NCI-H187 (cell line): ENCODE data around the gene BTBD1.

ENCODE experiments used
- DNase-seq, 2 experiments: peaks; one replicate each; lab custom pipeline; 2025; lab: John Stamatoyannopoulos, UW

BTBD1 gene

DNA sequence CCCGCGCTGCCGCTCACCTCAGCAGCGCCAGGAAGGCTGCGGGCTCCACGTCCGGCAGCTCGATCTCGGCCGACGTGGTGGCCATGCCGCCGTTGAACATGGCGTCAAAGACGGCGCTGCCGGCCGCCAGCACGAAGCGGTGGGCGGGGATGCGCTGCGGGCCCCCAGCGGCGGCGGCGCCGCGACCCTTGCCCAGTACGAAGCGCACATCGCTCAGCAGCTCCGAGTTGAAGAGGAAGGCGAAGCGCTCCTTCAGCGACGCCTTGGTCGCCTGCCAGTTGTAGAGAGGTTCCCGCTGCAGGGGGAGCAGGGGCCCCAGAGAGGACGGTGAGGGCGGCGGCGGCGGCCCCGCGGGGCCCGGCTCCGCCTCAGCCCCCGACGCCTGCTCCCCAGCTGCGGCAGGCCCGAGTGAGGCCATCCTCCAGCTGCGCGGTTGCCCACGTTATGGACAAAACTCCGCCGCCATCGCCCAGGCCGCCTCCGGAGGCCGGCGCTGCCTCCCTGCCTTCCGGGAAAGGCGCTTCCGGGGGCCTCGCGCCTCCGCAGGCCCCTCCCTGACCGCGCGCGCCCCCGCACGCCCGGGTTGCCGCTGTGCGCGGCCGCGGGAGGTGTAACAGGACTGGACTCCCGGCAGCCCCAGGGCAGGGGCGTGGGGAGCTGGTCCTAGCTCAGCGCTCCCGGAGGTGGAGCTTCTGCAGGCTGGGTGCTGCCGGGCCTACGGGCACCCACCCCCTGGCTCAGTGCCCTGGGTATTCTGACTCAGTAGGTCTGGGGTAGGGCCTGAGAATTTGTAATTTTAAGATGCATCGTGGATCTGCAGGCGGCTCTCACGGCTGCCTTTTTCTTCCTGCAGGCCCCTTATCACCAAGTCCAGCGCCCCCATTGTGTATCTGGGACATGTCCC lies at the start of gene BTBD1:
BTBD1 (minus strand) TSS at position 519 of the 904 bp plus-strand sequence; CDS start at position 418, 101 bp downstream.
- peak; percentile 30 to 72 for DNase-seq

DNA sequence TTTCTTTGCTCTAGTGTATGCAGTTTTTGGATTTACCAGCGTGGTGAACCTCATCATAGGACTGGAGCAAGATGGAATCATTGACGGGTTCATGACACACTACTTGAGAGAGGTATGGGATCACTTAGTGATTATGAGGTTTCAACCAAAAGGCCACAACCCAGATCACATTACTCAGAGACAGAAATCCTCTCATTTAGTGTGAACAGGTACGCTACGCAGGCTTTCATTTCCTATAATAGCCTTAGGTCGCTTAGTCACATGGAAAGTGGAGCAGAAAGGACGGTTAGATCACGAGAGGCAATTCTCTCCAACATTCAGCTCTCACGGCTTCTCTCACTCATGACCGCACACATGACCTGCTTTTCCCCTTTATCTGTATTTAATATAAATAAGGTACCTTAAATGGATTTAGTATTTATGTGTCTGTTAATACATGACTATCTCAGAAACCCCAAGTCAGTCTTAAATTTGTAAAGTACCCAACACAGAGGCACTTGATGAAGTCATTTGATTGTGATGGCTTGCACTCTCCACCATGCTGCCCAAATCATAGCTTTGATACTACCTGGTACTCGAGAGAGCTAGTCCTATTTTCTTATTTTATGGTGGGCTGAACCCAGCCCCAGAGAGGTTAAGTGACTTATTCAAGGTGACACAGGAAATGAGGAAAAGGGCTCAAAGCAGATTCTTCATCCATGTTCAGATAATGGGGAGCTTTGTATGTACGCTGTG lies 48.9 kb upstream of the BTBD1 start:
- no peak for DNase-seq

DNA sequence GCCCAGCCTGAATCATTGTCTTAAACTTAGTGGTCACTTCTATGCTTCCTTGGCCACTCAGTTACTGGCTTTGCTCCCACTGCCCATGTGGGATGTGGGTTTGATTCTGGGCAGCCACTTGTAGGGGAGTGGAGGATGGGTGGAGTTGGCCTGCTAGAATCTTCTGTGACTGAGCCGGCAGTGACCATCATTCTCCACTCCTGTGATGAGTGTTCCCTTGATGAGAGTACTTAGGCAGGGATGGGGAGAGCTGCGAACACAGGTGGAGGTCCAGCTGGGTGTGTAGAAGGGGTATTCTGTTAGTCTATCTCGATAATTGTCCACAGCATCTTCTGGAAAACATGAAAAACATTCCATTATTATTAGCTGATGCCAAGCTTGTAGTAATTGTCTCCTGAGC lies 48.4 kb upstream of the BTBD1 start:
- DNase-seq: no peak

DNA sequence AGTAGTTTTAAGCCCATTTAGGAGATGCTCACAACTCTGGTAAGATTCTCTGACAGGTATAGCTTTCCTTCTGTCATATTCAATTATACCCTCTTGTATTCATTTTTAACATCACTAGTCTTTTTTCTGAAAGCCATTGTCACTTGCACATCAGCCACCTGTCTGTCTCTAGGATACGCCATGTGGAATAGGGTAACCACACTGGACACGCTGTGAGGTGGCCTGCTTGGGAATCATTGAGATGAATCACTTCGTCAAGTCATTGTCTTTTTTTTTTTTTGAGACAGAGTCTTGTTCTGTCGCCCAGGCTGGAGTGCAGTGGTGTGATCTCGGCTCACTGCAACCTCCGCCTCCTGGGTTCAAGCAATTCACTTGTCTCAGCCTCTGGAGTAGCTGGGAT lies 47.8 kb upstream of the BTBD1 start:
- DNase-seq: no peak

DNA sequence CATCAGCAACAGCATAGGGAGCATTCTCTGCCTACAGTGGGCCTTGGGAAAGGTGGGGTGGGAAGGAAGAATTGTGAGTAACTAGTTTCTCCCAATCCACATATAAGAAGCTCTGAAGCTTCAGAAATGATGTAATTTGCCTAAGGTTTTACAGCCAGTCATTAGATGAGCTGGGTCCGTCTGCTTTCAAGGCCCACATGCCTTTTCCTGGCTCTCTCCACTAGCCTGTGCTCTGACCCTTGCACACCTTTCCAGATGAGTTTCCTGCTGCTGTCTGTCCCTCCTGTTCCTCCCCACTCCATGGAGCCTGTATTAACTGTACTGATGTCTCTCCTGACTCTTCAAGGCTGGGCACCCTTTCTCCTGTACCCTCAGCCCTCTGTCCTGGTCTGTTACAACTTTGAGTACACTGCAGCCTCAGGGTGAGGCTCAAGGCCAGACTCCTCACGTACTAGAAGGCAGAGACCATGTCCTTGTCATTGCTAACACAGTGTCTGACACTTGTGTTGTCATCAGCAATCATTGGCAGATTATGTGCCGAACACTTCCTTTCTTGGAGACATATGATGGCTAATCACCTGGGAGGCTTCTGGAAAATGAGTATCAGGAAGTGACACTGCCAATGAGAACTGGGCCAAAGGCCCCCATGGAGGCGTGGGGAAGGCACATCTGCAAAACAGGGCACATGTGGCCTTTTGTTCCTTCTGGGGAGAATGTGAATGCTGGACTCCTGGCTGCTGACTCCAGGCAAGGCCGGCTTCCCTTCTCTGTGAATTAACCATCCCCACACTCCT lies 47.0 kb upstream of the BTBD1 start:
- DNase-seq: no peak

DNA sequence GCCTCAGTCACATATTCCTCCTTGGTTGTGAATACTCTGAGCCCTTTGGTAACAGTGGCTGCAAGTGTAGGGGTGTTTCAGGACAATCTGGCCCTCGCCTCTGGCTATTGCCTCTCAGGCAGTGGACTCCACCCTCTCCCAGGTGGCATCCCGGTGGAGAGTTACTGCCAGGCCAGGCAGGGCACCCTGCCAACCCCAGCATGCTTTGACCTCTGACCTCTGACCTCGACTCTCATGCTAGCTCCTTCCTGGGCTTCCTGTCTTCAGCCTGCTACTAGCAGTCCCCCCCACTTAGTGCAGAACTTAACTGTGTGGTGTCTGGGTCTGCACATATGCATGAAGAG lies 45.9 kb upstream of the BTBD1 start:
- no peak for DNase-seq

DNA sequence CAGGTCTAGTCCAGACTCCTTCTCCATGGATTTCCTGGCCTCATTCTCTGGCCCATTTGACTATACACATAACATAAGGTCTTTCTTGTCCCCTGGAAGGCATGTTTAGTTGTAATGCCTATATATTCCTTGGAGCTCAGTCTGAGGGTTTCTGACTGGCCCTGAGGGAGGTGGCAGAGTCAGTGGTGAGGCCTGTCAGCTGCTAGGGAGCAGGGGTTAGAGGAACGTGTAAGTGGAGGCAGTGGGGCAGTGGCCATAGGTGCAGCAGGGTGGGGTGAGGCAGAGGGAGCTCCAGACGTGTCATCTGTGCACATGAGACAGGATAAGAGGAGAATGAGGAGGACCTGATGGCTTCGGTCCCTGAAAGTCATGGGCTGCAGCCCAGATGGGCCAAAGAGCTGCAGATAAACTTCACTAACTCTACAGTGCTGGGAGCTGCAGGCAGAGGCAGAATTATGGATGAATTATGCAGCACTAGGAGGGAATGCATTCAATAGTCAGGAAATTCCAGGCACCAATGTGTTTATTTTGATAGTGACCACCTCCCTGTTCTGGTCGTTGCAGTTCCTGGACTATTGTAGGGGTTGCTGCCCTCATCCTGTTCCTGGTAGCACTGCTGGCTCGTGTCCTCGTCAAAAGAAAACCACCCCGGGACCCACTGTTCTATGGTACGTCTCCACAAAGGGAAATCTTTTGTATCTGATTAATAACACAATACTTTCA lies 45.3 kb upstream of the BTBD1 start:
- DNase-seq: no peak

DNA sequence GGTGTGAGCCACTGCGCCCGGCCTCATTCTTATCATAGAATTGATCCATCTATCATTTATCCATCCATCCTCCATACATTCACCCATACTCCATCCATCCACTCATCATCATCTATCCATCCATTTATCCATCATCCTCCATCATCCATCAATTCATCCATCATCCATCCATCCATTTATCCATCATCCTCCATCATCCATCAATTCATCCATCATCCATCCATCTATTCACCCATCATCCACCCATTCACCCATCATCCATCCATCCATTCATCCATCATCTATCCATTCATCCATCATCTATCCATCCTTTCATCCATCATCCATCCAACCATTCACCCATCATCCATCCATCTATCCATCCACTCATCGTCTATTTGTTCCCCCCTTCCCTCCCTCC lies 44.1 kb upstream of the BTBD1 start:
- no peak for DNase-seq

DNA sequence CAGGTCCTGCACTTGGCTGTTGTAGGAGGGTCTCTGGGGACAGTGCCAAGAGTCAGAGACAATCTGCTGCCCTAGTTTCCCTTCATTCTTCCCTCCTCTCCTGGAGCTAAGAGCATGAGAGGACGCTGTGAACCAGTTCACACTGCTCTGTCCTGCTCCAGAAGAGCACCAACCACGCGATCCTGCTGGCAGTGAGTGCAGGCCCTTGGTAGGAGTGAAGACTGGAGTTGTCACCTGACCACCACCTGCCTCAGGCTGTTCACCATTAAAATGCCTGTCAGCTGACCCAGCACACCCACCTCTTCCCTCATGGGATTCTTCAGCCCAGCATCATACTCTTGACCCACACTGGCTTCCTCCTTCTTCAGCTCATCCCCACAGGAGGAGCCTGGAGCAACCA lies 43.3 kb upstream of the BTBD1 start:
- DNase-seq: no peak

DNA sequence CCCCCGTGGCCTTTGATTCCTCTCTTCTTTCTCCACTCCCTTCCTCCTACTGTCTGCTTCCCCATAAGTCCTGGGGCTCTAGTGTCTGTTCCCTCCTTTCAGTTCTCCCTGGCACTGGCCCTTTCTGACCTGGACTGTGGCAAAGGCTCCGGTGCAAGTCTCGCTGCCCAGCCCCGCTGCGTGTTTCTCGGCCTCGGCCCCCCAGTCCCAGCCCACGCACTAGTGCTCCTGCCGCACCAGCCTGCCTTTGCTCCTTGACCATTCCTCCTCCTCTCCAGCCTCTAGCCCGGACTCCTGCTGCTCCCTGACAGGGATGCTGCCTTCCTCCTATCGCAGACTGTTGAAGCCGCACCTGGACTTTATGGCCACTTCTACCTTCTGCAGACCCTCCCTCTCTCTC lies 42.5 kb upstream of the BTBD1 start:
- no peak for DNase-seq

DNA sequence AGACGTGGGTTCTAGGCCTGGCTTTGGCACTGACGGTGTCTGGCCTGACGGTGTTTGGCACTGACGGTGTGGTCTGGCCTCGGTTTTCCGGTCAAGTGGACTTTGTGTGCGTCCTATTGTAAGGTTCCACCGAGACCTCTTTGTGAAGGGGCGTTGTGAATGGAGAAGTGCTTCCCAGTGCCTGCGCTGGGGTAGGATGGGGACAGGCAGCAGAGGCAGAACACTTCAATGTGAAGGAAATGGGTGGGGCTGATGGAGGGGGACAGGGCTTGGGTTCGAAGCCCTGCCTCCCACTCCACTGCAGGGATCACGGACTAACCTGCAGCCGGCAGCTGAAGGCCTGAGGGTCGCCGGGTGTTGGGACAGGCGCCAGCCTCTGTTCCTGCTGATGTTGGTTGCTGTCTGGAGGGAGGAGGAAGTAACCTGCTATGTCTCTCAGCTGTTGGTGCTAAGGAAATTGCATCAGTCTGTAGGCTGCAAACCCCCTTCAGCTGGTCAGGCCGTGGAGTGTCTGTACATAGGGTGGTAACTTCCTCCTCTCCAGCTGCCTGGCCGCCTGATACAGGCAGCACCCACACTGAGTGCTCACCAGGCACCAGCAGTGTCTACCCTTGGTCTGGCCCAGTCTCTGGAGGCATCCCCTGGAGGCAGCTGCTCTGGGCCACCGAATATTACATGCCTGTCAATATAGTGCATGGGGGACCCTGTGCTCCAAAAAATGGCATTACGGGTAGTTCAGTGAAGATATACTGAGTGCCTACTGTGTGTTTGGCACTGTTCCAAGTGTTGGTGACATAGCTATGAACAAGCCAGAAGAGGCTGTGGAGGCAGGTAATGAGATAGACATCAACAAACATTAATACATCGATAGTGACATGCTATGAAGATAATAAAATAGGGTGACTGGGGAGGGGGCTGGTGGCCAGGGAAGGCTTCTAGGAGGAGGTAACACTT lies 41.5 kb upstream of the BTBD1 start:
- no peak for DNase-seq

DNA sequence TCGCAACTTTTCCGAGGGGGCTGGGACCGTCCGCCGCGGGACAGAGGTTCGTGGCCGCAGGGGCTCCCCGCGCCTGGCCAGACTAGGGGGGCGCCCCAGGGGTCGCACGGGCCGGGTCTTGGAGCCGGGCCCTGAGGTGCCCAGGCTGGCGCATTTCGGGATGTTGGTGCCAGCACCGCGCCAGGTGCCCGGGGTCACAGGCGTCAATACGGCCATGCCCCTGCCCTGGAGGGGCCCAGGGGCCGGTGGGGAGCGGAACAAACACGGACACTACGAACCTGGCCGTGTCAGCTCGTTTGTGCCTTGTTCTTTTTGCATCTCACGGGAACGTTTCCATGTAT lies 40.8 kb upstream of the BTBD1 start:
- no peak for DNase-seq

DNA sequence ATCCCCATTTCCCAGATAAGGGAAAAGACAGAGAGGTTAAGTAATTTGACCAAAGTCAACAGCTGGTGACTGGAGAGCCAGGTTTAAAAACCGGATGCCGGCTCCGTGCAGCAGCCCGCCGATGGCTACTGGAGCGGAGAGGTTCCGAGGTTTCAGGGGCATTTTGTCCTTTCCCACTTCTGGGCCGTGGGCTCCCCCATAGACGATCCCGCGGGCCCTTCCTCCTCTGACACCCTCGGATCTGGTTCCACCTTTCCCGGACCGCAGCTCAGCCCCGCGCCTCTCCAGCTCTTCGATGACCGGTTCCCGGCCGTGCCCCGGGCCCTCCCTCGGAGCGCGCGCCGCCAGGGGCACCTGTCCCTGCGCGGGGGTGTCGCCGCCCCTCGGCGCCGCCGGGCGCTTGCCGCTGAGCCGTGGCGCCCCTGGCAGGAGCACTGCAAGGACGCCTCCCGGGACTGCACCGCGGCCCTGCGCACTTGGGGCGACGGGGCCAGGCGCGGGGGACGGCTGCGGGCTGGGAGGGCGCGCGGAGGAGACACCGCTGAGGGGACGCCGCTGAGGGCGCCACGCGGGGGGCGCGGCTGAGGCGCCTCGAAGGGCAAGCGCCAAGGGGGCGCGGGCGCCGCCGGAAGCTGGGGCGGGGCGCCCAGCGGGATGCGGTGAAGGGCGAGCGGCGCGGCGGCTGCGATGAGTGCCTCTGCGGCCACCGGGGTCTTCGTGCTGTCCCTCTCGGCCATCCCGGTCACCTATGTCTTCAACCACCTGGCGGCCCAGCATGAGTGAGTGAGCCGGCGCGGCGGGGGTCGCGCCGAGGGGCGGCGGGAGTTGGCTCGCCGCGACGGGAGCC lies 40.2 kb upstream of the BTBD1 start, which contains the start of gene TM6SF1:
TM6SF1 (plus strand) TSS at position 652 of the 847 bp plus-strand sequence; CDS start at position 688, 36 bp downstream.
- no peak for DNase-seq

DNA sequence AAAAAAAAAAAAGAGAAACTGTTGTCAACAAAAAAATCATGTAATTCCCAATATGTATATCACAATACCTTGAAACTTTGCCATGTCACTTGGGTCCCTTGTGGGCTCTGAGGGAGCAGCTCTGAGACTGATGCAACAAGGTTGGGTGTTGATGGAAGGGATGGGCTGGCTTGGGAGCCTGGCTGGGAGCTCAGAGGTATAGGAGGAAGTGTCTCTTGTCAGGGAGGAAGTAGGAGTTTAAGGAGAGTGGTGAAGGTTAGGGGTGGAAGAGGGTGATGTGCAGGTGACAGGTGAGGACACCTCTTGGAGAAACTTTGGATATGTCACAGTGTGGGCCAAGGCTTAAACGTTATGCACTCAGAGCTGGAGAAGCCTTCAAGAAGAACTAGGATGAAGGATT lies 38.4 kb upstream of the BTBD1 start:
- no peak for DNase-seq

DNA sequence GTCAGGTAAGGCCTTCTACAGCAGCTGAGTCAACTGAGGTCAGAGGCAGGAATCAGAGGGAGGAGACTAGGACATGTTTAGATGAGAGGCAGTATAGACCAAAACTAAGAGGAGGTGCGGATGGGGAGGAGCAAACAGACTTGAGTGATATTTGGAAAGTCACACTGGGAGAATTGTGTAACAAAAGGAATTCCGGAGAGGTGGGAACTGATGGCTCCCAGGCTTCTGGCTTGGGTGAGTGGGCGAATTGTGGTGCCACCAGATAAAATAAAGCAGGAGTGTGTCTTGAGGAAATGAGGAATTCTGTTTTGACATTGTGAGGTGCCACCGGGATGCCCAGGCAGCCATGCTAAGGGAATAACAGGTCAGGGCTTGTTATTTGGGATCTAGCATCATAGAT lies 37.1 kb upstream of the BTBD1 start:
- DNase-seq: no peak

DNA sequence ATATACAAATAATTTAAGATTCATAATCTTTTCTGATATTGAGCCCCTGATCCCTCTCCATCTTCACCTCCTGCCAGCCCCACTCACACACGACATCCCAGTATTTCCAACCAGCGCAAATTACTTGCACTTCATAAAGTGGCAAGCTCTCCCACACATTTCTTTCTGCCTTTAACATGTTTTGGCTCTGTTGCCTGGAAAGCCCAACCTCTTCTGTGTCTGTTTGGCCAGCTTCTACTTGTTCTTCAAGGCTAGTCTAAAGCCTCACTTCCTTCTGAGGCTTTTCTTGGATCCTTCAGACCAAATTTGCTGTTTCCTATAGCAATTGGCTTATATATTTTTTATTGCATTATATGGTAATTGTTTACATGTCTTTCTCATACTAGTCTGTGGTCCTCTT lies 35.3 kb upstream of the BTBD1 start:
- no peak for DNase-seq

DNA sequence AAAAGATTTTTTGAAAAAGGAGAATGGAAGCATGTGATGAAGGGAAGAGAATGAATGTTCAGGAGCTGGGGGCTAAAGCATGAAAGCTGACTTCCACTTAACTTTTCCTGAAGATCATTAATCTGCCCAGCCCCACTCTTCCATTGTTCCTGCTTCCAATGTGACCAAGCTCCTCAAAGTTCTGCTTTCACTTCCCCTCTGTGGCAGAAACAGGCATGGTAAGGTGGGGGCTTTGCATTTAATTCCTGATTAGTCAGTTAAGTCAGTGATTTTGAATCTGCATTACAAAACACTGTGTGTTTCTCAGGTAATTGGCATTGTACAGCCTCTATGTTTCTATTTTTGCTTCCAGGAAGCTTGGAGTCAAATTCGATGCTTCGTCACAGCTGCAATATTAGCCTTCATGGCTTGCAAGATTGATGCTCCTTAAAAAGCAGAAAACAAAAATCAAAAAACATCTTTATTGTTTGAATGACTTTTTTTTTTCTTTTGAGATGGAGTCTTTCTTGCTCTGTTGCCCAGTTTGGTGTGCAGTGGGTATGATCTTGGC lies 33.1 kb upstream of the BTBD1 start:
- DNase-seq: no peak

DNA sequence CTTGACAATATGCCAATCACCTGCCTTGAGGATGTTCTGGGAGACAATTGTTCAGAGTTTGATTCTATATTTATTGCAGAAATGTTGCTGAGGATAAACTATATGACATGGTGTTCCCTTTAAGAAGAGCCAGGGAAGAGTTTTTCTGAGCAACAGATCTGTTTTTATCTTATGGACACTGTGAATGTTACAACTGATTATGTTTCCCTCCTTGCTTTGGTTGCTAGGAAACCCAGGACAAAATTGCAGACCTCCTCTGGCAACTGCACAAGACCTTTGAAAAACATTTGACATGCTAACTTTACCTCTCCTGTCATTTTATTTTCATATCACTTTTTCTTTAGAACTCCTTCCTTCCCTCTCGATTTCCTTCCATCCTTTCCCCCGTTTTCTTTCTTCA lies 32.2 kb upstream of the BTBD1 start:
- no peak for DNase-seq

DNA sequence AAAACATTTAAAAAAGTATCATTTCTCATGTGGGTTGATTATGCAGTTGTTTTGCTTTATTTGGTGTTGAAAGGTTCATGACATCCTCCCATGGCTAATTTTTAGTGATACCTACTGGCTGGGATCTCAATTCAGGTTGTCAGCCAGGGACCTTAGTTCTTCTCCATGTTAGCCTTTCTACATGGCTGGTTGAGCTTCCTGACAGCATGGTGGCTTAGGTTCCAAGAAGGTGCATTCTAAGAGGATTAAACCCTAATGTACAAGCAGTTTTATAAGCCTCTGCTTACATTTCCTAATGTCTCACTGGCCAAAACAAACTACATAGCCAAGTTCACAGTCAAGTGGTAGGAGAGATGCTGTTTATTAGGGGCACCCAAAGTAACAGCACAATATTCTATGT lies 31.0 kb upstream of the BTBD1 start:
- no peak for DNase-seq

DNA sequence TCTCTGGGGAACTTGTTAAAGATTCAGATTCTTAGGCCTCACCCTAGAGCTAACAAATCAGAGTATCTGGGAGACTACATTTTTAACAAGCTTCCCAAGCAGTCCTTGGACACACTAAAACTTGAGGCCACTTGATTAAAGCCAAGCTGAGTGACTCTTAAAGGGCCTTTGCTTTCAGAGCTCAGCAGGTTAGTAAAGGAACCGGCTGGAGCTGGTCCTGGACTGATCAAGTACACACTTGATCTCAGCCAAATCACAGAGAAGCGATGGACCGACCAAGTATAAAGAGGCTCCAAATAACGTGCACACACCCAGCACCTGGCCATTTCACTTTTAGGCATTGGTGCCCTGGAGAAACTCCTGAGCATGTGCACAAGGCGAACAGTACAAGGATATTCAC lies 27.5 kb upstream of the BTBD1 start:
- DNase-seq: no peak
